Chondrocyte (in vitro differentiated cells): Measurements from ENCODE around the gene ANKDD1B. TPM values are rescaled to one million over a fixed set of nuclear protein-coding genes. Genes with fewer than 3 reads are reported as not detected.
"Not testable (repeated sequence)": the region's sequence is repeated elsewhere in the genome, so short reads cannot be mapped to it uniquely, and the experiment has no call there.

Source experiments
- DNase-seq: peaks from one replicate; pipeline ENCODE4 v3.0.0; 2021; ENCODE audit warnings: mixed read lengths, low spot score
- H3K27ac Mint-ChIP-seq: one replicate; pipeline ENCODE4 v1.8.0; 2021; ENCODE audit warnings: mild to moderate bottlenecking, moderate library complexity, mixed read lengths; ENCODE audit not compliant: unreplicated experiment
- H3K27me3 Mint-ChIP-seq: 2 replicates; pipeline ENCODE4 v1.8.0; 2021; ENCODE audit warnings: low read depth, mixed read lengths
- H3K36me3 Mint-ChIP-seq: 2 replicates; pipeline ENCODE4 v1.8.0; 2021; ENCODE audit warnings: low read depth, mixed read lengths
- H3K4me1 Mint-ChIP-seq: 2 replicates; pipeline ENCODE4 v1.8.0; 2021; ENCODE audit warnings: low read depth, mild to moderate bottlenecking, mixed read lengths
- H3K4me3 Mint-ChIP-seq: one replicate; pipeline ENCODE4 v1.8.0; 2021; ENCODE audit warnings: mild to moderate bottlenecking, moderate library complexity, mixed read lengths; ENCODE audit not compliant: unreplicated experiment
- H3K9me3 Mint-ChIP-seq: 2 replicates; pipeline ENCODE4 v1.8.0; 2021; ENCODE audit warnings: low read depth, mixed read lengths
- CTCF ChIP-seq: fragments of 200-600 bp; sonication (generic); IDR thresholded peaks from 2 replicates; pipeline ENCODE4 v1.5.0; 2021; ENCODE audit warnings: antibody characterized with exemption, mild to moderate bottlenecking, moderate library complexity
- total RNA-seq: library from RNA; stranded (reverse); gene quantifications from 3 replicates; pipeline ENCODE4 v1.2.1, GENCODE V29; 2021

The ANKDD1B gene
- total RNA-seq, 1 donor from 2014 or later, result 0.42 TPM

GRCh38 chr5:75685141-75685540 lies 73.9 kb downstream of the ANKDD1B start:
- no peak for DNase-seq
- Mint-ChIP-seq H3K27me3 (no peaks in the 10 kb centered on the region), H3K4me3 (no peak overlapping the region), H3K9me3 (no peaks in the 10 kb centered on the region), H3K27ac (no peak overlapping the region), H3K36me3 (peaks cover 5% of the 10 kb centered on the region), H3K4me1 (peaks cover 5% of the 10 kb centered on the region)
- no peak for TF ChIP-seq CTCF

- H3K36me3 Mint-ChIP-seq, result peaks cover 7% of the 10 kb centered on the region
- no peak overlapping the region for H3K27ac Mint-ChIP-seq
- TF ChIP-seq CTCF, result no peak
- no peaks in the 10 kb centered on the region for H3K9me3 Mint-ChIP-seq
- H3K4me1 Mint-ChIP-seq, result no peaks in the 10 kb centered on the region
- H3K4me3 Mint-ChIP-seq, result no peak overlapping the region
- DNase-seq, result no peak
- H3K27me3 Mint-ChIP-seq, result no peaks in the 10 kb centered on the region
Observed at GRCh38 chr5:75686480-75686879, 75.2 kb downstream of the ANKDD1B start.

GRCh38 chr5:75690669-75691068 lies 79.4 kb downstream of the ANKDD1B start:
- Mint-ChIP-seq H3K4me1 (no peaks in the 10 kb centered on the region), H3K27me3 (no peaks in the 10 kb centered on the region)
- DNase-seq, result no peak

GRCh38 chr5:75694781-75695180 lies 83.5 kb downstream of the ANKDD1B start:
- no peak overlapping the region for H3K4me3 Mint-ChIP-seq
- peaks cover 3% of the 10 kb centered on the region for H3K9me3 Mint-ChIP-seq
- TF ChIP-seq CTCF, result no peak
- H3K4me1 Mint-ChIP-seq, result no peaks in the 10 kb centered on the region
- no peaks in the 10 kb centered on the region for H3K27me3 Mint-ChIP-seq
- no peak overlapping the region for H3K27ac Mint-ChIP-seq
- H3K36me3 Mint-ChIP-seq, result peaks cover 12% of the 10 kb centered on the region
- no peak for DNase-seq

More at GRCh38 chr5:75690669-75691068, 79.4 kb downstream of the ANKDD1B start:
- Mint-ChIP-seq H3K27ac (no peak overlapping the region), H3K9me3 (no peaks in the 10 kb centered on the region), H3K4me3 (no peak overlapping the region), H3K36me3 (peaks cover 9% of the 10 kb centered on the region)
- no peak for TF ChIP-seq CTCF

GRCh38 chr5:75695472-75696351 lies 84.5 kb downstream of the ANKDD1B start:
- peaks cover 10% of the 10 kb centered on the region for H3K36me3 Mint-ChIP-seq
- not testable (repeated sequence) for DNase-seq, H3K27me3 Mint-ChIP-seq, H3K4me1 Mint-ChIP-seq, H3K9me3 Mint-ChIP-seq, H3K27ac Mint-ChIP-seq, H3K4me3 Mint-ChIP-seq

- no peak for TF ChIP-seq CTCF
- DNase-seq, result no peak
- H3K27ac Mint-ChIP-seq, result no peak overlapping the region
- no peaks in the 10 kb centered on the region for H3K4me1 Mint-ChIP-seq
- H3K27me3 Mint-ChIP-seq, result no peaks in the 10 kb centered on the region
- no peak overlapping the region for H3K4me3 Mint-ChIP-seq
- peaks cover 3% of the 10 kb centered on the region for H3K9me3 Mint-ChIP-seq
- H3K36me3 Mint-ChIP-seq, result peaks cover 22% of the 10 kb centered on the region
Observed at GRCh38 chr5:75701856-75702255, 90.6 kb downstream of the ANKDD1B start.
